ENCODE results near the gene PARD3. TPM values are rescaled to one million over a fixed set of nuclear protein-coding genes. Genes with fewer than 3 reads are reported as not detected.

The PARD3 gene
- total RNA-seq, 1 experiment from 2014 or later: 46.3 TPM

GRCh38 chr10:34260904-34261303, 554.2 kb downstream of the PARD3 start:
- BruUV-seq (replicated peaks): no TSS peak

More at GRCh38 chr10:34260904-34261303, 554.2 kb downstream of the PARD3 start:
- DNase-seq (ENCODE audit: low read depth, low spot score) (no peak), ATAC-seq (no peak)
- H3K27me3 ChIP-seq (ENCODE audit: insufficient read depth, low read length): no peaks in the 10 kb centered on the region
- H2AFZ ChIP-seq (ENCODE audit: low read depth, low read length, poor library complexity, severe bottlenecking): no peak overlapping the region
- H3K9ac ChIP-seq (ENCODE audit: low read length): no peak overlapping the region
- POLR2A ChIA-PET: no interaction called here
- no peak overlapping the region for H3K27ac ChIP-seq (ENCODE audit: low read depth, low read length)
- no peak overlapping the region for H3K4me3 ChIP-seq (replicated peaks in 1 of 2; ENCODE audit: low read depth in 1 of 2, low read length in 2 of 2)
- H3K9me3 ChIP-seq (ENCODE audit: control insufficient read depth in 1 of 2, insufficient read depth in 1 of 2, low read depth in 1 of 2, low read length in 2 of 2): no peaks in the 10 kb centered on the region
- no peak overlapping the region for H3K4me2 ChIP-seq (ENCODE audit: low read length)
- TF ChIP-seq EZH2phosphoT487 (IDR thresholded peaks at IDR 0.05; ENCODE audit: borderline replicate concordance) (no peak), POLR2AphosphoS5 (IDR thresholded peaks at IDR 0.05; ENCODE audit: low read depth, low read length) (no peak), CBX3 (IDR thresholded peaks at IDR 0.05; ENCODE audit: low read depth) (no peak), ZFX (IDR thresholded peaks at IDR 0.05) (no peak), CTCF (IDR thresholded peaks at IDR 0.05 in 2 of 3, conservative IDR thresholded peaks at IDR 0.05 in 1 of 3; ENCODE audit: borderline replicate concordance in 1 of 3, insufficient read depth in 1 of 3, low read depth in 2 of 3, low read length in 2 of 3) (no peak), CEBPB (IDR thresholded peaks at IDR 0.05; ENCODE audit: low read depth) (no peak), ELF1 (IDR thresholded peaks at IDR 0.05; ENCODE audit: borderline replicate concordance, low read depth) (no peak), EZH2 (IDR thresholded peaks at IDR 0.05) (no peak), MAX (IDR thresholded peaks at IDR 0.05) (no peak), POLR2A (IDR thresholded peaks at IDR 0.05; ENCODE audit: borderline replicate concordance, extremely low read depth, insufficient read depth, insufficient read length) (no peak), FOSL1 (IDR thresholded peaks at IDR 0.05; ENCODE audit: low read depth) (no peak), JUND (IDR thresholded peaks at IDR 0.05) (no peak), YY1 (IDR thresholded peaks at IDR 0.05; ENCODE audit: extremely low read depth, insufficient replicate concordance, low read depth, low read length) (no peak), EGR1 (IDR thresholded peaks at IDR 0.05; ENCODE audit: low read depth) (no peak), ZNF274 (IDR thresholded peaks at IDR 0.05; ENCODE audit: low read depth, low read length) (no peak)
- TF ChIP-seq, protein P1, sequence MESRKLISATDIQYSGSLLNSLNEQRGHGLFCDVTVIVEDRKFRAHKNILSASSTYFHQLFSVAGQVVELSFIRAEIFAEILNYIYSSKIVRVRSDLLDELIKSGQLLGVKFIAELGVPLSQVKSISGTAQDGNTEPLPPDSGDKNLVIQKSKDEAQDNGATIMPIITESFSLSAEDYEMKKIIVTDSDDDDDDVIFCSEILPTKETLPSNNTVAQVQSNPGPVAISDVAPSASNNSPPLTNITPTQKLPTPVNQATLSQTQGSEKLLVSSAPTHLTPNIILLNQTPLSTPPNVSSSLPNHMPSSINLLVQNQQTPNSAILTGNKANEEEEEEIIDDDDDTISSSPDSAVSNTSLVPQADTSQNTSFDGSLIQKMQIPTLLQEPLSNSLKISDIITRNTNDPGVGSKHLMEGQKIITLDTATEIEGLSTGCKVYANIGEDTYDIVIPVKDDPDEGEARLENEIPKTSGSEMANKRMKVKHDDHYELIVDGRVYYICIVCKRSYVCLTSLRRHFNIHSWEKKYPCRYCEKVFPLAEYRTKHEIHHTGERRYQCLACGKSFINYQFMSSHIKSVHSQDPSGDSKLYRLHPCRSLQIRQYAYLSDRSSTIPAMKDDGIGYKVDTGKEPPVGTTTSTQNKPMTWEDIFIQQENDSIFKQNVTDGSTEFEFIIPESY (IDR thresholded peaks at IDR 0.05; ENCODE audit: extremely low read depth, insufficient replicate concordance, low read length): no peak
- TF ChIP-seq, protein P2, sequence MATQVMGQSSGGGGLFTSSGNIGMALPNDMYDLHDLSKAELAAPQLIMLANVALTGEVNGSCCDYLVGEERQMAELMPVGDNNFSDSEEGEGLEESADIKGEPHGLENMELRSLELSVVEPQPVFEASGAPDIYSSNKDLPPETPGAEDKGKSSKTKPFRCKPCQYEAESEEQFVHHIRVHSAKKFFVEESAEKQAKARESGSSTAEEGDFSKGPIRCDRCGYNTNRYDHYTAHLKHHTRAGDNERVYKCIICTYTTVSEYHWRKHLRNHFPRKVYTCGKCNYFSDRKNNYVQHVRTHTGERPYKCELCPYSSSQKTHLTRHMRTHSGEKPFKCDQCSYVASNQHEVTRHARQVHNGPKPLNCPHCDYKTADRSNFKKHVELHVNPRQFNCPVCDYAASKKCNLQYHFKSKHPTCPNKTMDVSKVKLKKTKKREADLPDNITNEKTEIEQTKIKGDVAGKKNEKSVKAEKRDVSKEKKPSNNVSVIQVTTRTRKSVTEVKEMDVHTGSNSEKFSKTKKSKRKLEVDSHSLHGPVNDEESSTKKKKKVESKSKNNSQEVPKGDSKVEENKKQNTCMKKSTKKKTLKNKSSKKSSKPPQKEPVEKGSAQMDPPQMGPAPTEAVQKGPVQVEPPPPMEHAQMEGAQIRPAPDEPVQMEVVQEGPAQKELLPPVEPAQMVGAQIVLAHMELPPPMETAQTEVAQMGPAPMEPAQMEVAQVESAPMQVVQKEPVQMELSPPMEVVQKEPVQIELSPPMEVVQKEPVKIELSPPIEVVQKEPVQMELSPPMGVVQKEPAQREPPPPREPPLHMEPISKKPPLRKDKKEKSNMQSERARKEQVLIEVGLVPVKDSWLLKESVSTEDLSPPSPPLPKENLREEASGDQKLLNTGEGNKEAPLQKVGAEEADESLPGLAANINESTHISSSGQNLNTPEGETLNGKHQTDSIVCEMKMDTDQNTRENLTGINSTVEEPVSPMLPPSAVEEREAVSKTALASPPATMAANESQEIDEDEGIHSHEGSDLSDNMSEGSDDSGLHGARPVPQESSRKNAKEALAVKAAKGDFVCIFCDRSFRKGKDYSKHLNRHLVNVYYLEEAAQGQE (IDR thresholded peaks at IDR 0.05; ENCODE audit: low read depth): no peak
- CTCF ChIA-PET: no interaction called here
- no peaks in the 10 kb centered on the region for H3K9me2 ChIP-seq (ENCODE audit: insufficient read depth)
- H3K4me1 ChIP-seq (ENCODE audit: control insufficient read depth in 1 of 2, insufficient read depth in 2 of 2, low read length in 2 of 2): no peaks in the 10 kb centered on the region
- intact Hi-C loops (cut with micrococcal nuclease): no loop called here
- RAD21 ChIA-PET (ENCODE audit: low non-redundant PET in 1 of 2, low total read pairs in 2 of 2, uncharacterized antibody in 2 of 2, unreplicated experiment in 2 of 2): no interaction called here
- no peaks in the 10 kb centered on the region for H3K79me2 ChIP-seq (ENCODE audit: insufficient read depth, low read length)
- no peaks in the 10 kb centered on the region for H3K36me3 ChIP-seq (ENCODE audit: control insufficient read depth in 1 of 2, insufficient read depth in 2 of 2, low read length in 2 of 2)
- H4K20me1 ChIP-seq (ENCODE audit: insufficient read depth): no peaks in the 10 kb centered on the region

Data from HCT116 (cell line).